ENCODE results near the gene DFFA. TPM values are rescaled to one million over a fixed set of nuclear protein-coding genes. Genes with fewer than 3 reads are reported as not detected.

Gene DFFA
- polyA plus RNA-seq, 1 of the 3 experiments (the other 2 are of a cell fraction): 42.3 TPM

- H3K36me3 ChIP-seq (replicated peaks in 1 of 2; ENCODE audit: control insufficient read depth in 1 of 2, insufficient read depth in 2 of 2, low read length in 1 of 2): peaks cover 15% of the 10 kb centered on the region in 2 experiments
- no peaks in the 10 kb centered on the region for H4K20me1 ChIP-seq (ENCODE audit: insufficient read depth)
- H3K4me3 ChIP-seq (ENCODE audit: low read depth in 2 of 2, low read length in 1 of 2): no peak overlapping the region
- no peaks in the 10 kb centered on the region for H3K9me3 ChIP-seq
- H3K9ac ChIP-seq: no peak overlapping the region
- DNase-seq: peak; percentile 44
- H2AFZ ChIP-seq (ENCODE audit: low read depth): no peak overlapping the region
- WGBS (ENCODE audit: low lambda C conversion rate): 69% methylated on average over 9 of the region's 9 CpGs
- peaks cover 7% of the 10 kb centered on the region for H3F3A ChIP-seq (replicated peaks; ENCODE audit: insufficient read depth)
- POLR2A ChIA-PET: no interaction called here
- peaks cover 0 to 4% of the 10 kb centered on the region in 2 experiments; a peak in 1 of 4 replicates for H3K4me1 ChIP-seq (ENCODE audit: control insufficient read depth in 1 of 2, insufficient read depth in 2 of 2, low read depth in 1 of 2, low read length in 1 of 2)
- H3K27me3 ChIP-seq (ENCODE audit: insufficient read depth): no peaks in the 10 kb centered on the region
- H3K79me2 ChIP-seq (ENCODE audit: insufficient read depth): no peaks in the 10 kb centered on the region
- no peak overlapping the region for H3K27ac ChIP-seq (ENCODE audit: low read depth in 2 of 2, low read length in 1 of 2)
- CTCF ChIA-PET: interaction anchor here (1.0 to 4.1 kb wide), 3 partner anchors 17 to 71 kb away, joined by 3 to 20 read pairs (median 15); no protein-coding TSS in a partner anchor
- H3K4me2 ChIP-seq: no peak overlapping the region
- no peaks in the 10 kb centered on the region for H3K9me2 ChIP-seq
- TF ChIP-seq RFX5 (IDR thresholded peaks at IDR 0.05; ENCODE audit: low read length) (no peak), FOXM1 (IDR thresholded peaks at IDR 0.05; ENCODE audit: low read depth) (no peak), EZH2phosphoT487 (IDR thresholded peaks at IDR 0.05; ENCODE audit: borderline replicate concordance, low read depth) (no peak), SMC3 (IDR thresholded peaks at IDR 0.05; ENCODE audit: low read depth, low read length) (no peak), YY1 (IDR thresholded peaks at IDR 0.05; ENCODE audit: low read depth) (no peak)
These were observed 48.3 kb downstream of the DFFA start for GRCh38 chr1:10424034-10424433.

- WGBS (ENCODE audit: low lambda C conversion rate): 86% methylated on average over 5 of the region's 5 CpGs
- H3K4me3 ChIP-seq (ENCODE audit: low read depth in 2 of 2, low read length in 1 of 2): no peak overlapping the region
- POLR2A ChIA-PET: no interaction called here
These were observed 50.7 kb downstream of the DFFA start for GRCh38 chr1:10421637-10422036.

More at GRCh38 chr1:10421637-10422036, 50.7 kb downstream of the DFFA start:
- Histone ChIP-seq H3K9me3 (no peaks in the 10 kb centered on the region), H3K9me2 (no peaks in the 10 kb centered on the region), H3F3A (replicated peaks; ENCODE audit: insufficient read depth) (peaks cover 7% of the 10 kb centered on the region), H3K4me1 (ENCODE audit: control insufficient read depth in 1 of 2, insufficient read depth in 2 of 2, low read depth in 1 of 2, low read length in 1 of 2) (peaks cover 0 to 4% of the 10 kb centered on the region in 2 experiments; a peak in 1 of 4 replicates), H2AFZ (ENCODE audit: low read depth) (no peak overlapping the region), H3K9ac (no peak overlapping the region), H4K20me1 (ENCODE audit: insufficient read depth) (no peaks in the 10 kb centered on the region), H3K27ac (ENCODE audit: low read depth in 2 of 2, low read length in 1 of 2) (no peak overlapping the region), H3K27me3 (ENCODE audit: insufficient read depth) (no peaks in the 10 kb centered on the region), H3K36me3 (replicated peaks in 1 of 2; ENCODE audit: control insufficient read depth in 1 of 2, insufficient read depth in 2 of 2, low read length in 1 of 2) (peaks cover 29 to 34% of the 10 kb centered on the region in 2 experiments), H3K79me2 (ENCODE audit: insufficient read depth) (no peaks in the 10 kb centered on the region), H3K4me2 (no peak overlapping the region)
- no peak for DNase-seq
- CTCF ChIA-PET: interaction anchor here (1.0 to 1.2 kb wide), 3 partner anchors 13 to 73 kb away, joined by 3 to 4 read pairs (median 3); partner anchors contain the start of gene PGD
- TF ChIP-seq, protein P1, sequence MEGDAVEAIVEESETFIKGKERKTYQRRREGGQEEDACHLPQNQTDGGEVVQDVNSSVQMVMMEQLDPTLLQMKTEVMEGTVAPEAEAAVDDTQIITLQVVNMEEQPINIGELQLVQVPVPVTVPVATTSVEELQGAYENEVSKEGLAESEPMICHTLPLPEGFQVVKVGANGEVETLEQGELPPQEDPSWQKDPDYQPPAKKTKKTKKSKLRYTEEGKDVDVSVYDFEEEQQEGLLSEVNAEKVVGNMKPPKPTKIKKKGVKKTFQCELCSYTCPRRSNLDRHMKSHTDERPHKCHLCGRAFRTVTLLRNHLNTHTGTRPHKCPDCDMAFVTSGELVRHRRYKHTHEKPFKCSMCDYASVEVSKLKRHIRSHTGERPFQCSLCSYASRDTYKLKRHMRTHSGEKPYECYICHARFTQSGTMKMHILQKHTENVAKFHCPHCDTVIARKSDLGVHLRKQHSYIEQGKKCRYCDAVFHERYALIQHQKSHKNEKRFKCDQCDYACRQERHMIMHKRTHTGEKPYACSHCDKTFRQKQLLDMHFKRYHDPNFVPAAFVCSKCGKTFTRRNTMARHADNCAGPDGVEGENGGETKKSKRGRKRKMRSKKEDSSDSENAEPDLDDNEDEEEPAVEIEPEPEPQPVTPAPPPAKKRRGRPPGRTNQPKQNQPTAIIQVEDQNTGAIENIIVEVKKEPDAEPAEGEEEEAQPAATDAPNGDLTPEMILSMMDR (IDR thresholded peaks at IDR 0.05): no peak
- no peak for TF ChIP-seq ELF1 (IDR thresholded peaks at IDR 0.05)
- TF ChIP-seq REST (IDR thresholded peaks at IDR 0.05; ENCODE audit: low read depth, low read length): no peak
- no peak for TF ChIP-seq EZH2phosphoT487 (IDR thresholded peaks at IDR 0.05; ENCODE audit: borderline replicate concordance, low read depth)
- no peak for TF ChIP-seq NRF1 (IDR thresholded peaks at IDR 0.05; ENCODE audit: low read depth, low read length)
- TF ChIP-seq RAD21 (IDR thresholded peaks at IDR 0.05; ENCODE audit: low read length): no peak
- no peak for TF ChIP-seq POLR2AphosphoS5 (IDR thresholded peaks at IDR 0.05; ENCODE audit: low read depth, low read length)
- TF ChIP-seq CHD2 (IDR thresholded peaks at IDR 0.05; ENCODE audit: low read length, partially characterized antibody): no peak
- TF ChIP-seq RFX5 (IDR thresholded peaks at IDR 0.05; ENCODE audit: low read length): no peak
- no peak for TF ChIP-seq RCOR1 (IDR thresholded peaks at IDR 0.05; ENCODE audit: low read length)
- no peak for TF ChIP-seq TAF1 (IDR thresholded peaks at IDR 0.05; ENCODE audit: borderline replicate concordance, low read depth, low read length)
- no peak for TF ChIP-seq YY1 (IDR thresholded peaks at IDR 0.05; ENCODE audit: low read depth)
- TF ChIP-seq FOXJ3 (CRISPR knock-in tag; IDR thresholded peaks at IDR 0.05): no peak
- TF ChIP-seq TCF12 (IDR thresholded peaks at IDR 0.05): no peak
- no peak for TF ChIP-seq JUND (IDR thresholded peaks at IDR 0.05)
- TF ChIP-seq, protein P2, sequence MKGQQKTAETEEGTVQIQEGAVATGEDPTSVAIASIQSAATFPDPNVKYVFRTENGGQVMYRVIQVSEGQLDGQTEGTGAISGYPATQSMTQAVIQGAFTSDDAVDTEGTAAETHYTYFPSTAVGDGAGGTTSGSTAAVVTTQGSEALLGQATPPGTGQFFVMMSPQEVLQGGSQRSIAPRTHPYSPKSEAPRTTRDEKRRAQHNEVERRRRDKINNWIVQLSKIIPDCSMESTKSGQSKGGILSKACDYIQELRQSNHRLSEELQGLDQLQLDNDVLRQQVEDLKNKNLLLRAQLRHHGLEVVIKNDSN (IDR thresholded peaks at IDR 0.05; ENCODE audit: borderline replicate concordance, low read depth): no peak
- no peak for TF ChIP-seq FOXM1 (IDR thresholded peaks at IDR 0.05; ENCODE audit: low read depth)
- TF ChIP-seq EP300 (IDR thresholded peaks at IDR 0.05; ENCODE audit: borderline replicate concordance in 1 of 2, low read depth in 1 of 2, low read length in 1 of 2): no peak
- no peak for TF ChIP-seq ZBTB33 (IDR thresholded peaks at IDR 0.05; ENCODE audit: borderline replicate concordance, low read depth)

All from SK-N-SH (cell line).